Ishikawa (cell line): ENCODE measurements around the gene IMMP2L.

Experiments
- CEBPB ChIP-seq: IDR thresholded peaks from 2 replicates; pipeline ENCODE4 v1.6.1; 2012
- CREB1 ChIP-seq: IDR thresholded peaks from 2 replicates; pipeline ENCODE4 v1.6.1; 2012; ENCODE audit warnings: low read depth
- EGR1 ChIP-seq: IDR thresholded peaks from 2 replicates; pipeline ENCODE4 v1.6.1; 2012
- EP300 ChIP-seq: IDR thresholded peaks from 2 replicates; pipeline ENCODE4 v1.6.1; 2012; ENCODE audit warnings: borderline replicate concordance
- FOXM1 ChIP-seq: IDR thresholded peaks from 2 replicates; pipeline ENCODE4 v1.6.1; 2012; ENCODE audit warnings: low read depth, borderline replicate concordance
- NFIC ChIP-seq: IDR thresholded peaks from 2 replicates; pipeline ENCODE4 v1.6.1; 2012
- RAD21 ChIP-seq: IDR thresholded peaks from 2 replicates; pipeline ENCODE4 v1.6.1; 2012; ENCODE audit warnings: low read depth
- TCF12 ChIP-seq: IDR thresholded peaks from 2 replicates; pipeline ENCODE4 v1.6.1; 2012; ENCODE audit warnings: low read depth
- TEAD4 ChIP-seq: IDR thresholded peaks from 2 replicates; pipeline ENCODE4 v1.6.1; 2012
- YY1 ChIP-seq: IDR thresholded peaks from 2 replicates; pipeline ENCODE4 v1.6.1; 2012; ENCODE audit warnings: low read depth
- ZBTB7A ChIP-seq: IDR thresholded peaks from 2 replicates; pipeline ENCODE4 v1.6.1; 2012; ENCODE audit warnings: low read depth
- TF ChIP-seq, protein P1 (sequence below): IDR thresholded peaks from 2 replicates; pipeline ENCODE4 v1.6.1; 2012
- TF ChIP-seq, protein P2 (sequence below): IDR thresholded peaks from 2 replicates; pipeline ENCODE4 v1.6.1; 2012
- TF ChIP-seq, protein P3 (sequence below): IDR thresholded peaks from 2 replicates; pipeline ENCODE4 v1.6.1; 2012; ENCODE audit warnings: low read depth, mild to moderate bottlenecking

DNA sequence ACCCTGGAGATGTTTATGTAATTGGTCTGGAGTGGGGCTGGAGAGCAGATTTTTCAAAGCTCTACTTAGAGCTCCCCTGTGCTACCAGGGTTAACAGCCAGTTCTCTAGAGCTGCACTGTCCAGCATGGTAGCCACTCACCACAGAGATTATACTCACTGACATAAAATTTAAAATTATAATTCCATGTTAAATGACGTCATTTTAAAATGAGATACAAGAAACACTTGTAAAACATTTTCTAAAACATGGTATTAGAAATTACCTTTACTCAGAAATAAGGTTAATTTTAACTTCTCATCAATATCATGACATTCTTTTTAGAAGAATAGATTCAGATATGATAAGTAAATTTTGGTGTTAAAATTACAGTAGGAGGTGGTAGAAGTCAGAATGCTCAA, 777.5 kb downstream of the IMMP2L start:
- TF ChIP-seq, protein P1, sequence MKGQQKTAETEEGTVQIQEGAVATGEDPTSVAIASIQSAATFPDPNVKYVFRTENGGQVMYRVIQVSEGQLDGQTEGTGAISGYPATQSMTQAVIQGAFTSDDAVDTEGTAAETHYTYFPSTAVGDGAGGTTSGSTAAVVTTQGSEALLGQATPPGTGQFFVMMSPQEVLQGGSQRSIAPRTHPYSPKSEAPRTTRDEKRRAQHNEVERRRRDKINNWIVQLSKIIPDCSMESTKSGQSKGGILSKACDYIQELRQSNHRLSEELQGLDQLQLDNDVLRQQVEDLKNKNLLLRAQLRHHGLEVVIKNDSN, result no peak
- TF ChIP-seq ZBTB7A (no peak), RAD21 (no peak), TCF12 (no peak), NFIC (no peak), CEBPB (no peak), YY1 (no peak), EP300 (no peak), EGR1 (no peak), FOXM1 (no peak), CREB1 (no peak), TEAD4 (no peak)
- TF ChIP-seq, protein P2, sequence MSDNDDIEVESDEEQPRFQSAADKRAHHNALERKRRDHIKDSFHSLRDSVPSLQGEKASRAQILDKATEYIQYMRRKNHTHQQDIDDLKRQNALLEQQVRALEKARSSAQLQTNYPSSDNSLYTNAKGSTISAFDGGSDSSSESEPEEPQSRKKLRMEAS, result no peak
- TF ChIP-seq, protein P3, sequence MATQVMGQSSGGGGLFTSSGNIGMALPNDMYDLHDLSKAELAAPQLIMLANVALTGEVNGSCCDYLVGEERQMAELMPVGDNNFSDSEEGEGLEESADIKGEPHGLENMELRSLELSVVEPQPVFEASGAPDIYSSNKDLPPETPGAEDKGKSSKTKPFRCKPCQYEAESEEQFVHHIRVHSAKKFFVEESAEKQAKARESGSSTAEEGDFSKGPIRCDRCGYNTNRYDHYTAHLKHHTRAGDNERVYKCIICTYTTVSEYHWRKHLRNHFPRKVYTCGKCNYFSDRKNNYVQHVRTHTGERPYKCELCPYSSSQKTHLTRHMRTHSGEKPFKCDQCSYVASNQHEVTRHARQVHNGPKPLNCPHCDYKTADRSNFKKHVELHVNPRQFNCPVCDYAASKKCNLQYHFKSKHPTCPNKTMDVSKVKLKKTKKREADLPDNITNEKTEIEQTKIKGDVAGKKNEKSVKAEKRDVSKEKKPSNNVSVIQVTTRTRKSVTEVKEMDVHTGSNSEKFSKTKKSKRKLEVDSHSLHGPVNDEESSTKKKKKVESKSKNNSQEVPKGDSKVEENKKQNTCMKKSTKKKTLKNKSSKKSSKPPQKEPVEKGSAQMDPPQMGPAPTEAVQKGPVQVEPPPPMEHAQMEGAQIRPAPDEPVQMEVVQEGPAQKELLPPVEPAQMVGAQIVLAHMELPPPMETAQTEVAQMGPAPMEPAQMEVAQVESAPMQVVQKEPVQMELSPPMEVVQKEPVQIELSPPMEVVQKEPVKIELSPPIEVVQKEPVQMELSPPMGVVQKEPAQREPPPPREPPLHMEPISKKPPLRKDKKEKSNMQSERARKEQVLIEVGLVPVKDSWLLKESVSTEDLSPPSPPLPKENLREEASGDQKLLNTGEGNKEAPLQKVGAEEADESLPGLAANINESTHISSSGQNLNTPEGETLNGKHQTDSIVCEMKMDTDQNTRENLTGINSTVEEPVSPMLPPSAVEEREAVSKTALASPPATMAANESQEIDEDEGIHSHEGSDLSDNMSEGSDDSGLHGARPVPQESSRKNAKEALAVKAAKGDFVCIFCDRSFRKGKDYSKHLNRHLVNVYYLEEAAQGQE, result no peak
